WTC11 (cell line): Measurements from ENCODE around the gene NELFA. TPM values are rescaled to one million over a fixed set of nuclear protein-coding genes. Genes with fewer than 3 reads are reported as not detected.

ENCODE experiments used
- ATAC-seq: fragments of 200-7000 bp; cut with Tn5 transposase; 2 replicates; pipeline ENCODE4 v1.10.0; 2021; ENCODE audit warnings: mild to moderate bottlenecking, moderate library complexity
- CTCF ChIA-PET: fragments of 300-600 bp; sonication (Branson Sonifier 250); formaldehyde crosslinking; loops from one replicate; lab custom pipeline; 2021; ENCODE audit warnings: antibody characterized with exemption; lab: Charles Lee
- POLR2A ChIA-PET: fragments of 350-600 bp; sonication (Branson Sonifier 250); formaldehyde crosslinking; loops from one replicate; lab custom pipeline; 2021; ENCODE audit warnings: antibody characterized with exemption; lab: Charles Lee
- DNase-seq: peaks from one replicate; pipeline ENCODE4 v3.0.0; 2021; ENCODE audit warnings: low spot score
- H3K27ac Mint-ChIP-seq: 2 replicates; pipeline ENCODE4 v1.8.0; 2021; ENCODE audit warnings: mixed read lengths
- H3K27me3 Mint-ChIP-seq: 2 replicates; pipeline ENCODE4 v1.8.0; 2021; ENCODE audit warnings: low read depth, mild to moderate bottlenecking, moderate library complexity, mixed read lengths
- H3K36me3 Mint-ChIP-seq: 2 replicates; pipeline ENCODE4 v1.8.0; 2021; ENCODE audit warnings: mixed read lengths
- H3K4me1 Mint-ChIP-seq: 2 replicates; pipeline ENCODE4 v1.8.0; 2022; ENCODE audit warnings: mixed read lengths
- H3K4me3 Mint-ChIP-seq: 2 replicates; pipeline ENCODE4 v1.8.0; 2021; ENCODE audit warnings: mild to moderate bottlenecking, moderate library complexity, mixed read lengths
- H3K9me3 Mint-ChIP-seq: 2 replicates; pipeline ENCODE4 v1.8.0; 2021; ENCODE audit warnings: mixed read lengths
- CREB1 ChIP-seq: sonication (generic); formaldehyde crosslinking; IDR thresholded peaks from 2 replicates; pipeline ENCODE4 v1.8.0; 2023; ENCODE audit warnings: mild to moderate bottlenecking, missing genetic modification reagents
- ELF4 ChIP-seq: sonication (generic); formaldehyde crosslinking; IDR thresholded peaks from 2 replicates; pipeline ENCODE4 v1.8.1; 2022; ENCODE audit warnings: low read depth, mild to moderate bottlenecking, moderate library complexity, missing genetic modification reagents
- FOXJ3 ChIP-seq: sonication (generic); formaldehyde crosslinking; IDR thresholded peaks from 2 replicates; pipeline ENCODE4 v1.9.0; 2021; ENCODE audit warnings: missing genetic modification reagents, mild to moderate bottlenecking, borderline replicate concordance
- KAT7 ChIP-seq: sonication (generic); formaldehyde crosslinking; IDR thresholded peaks from 2 replicates; pipeline ENCODE4 v1.8.1; 2023; ENCODE audit warnings: missing genetic modification reagents, mild to moderate bottlenecking, borderline replicate concordance
- MYBL2 ChIP-seq: sonication (generic); formaldehyde crosslinking; IDR thresholded peaks from 2 replicates; pipeline ENCODE4 v1.8.1; 2023; ENCODE audit warnings: mild to moderate bottlenecking, moderate library complexity, missing genetic modification reagents
- NFE2L1 ChIP-seq: sonication (generic); formaldehyde crosslinking; IDR thresholded peaks from 2 replicates; pipeline ENCODE4 v1.8.1; 2023; ENCODE audit warnings: missing genetic modification reagents
- NR2C2 ChIP-seq: sonication (generic); formaldehyde crosslinking; IDR thresholded peaks from 2 replicates; pipeline ENCODE4 v1.8.0; 2022; ENCODE audit warnings: mild to moderate bottlenecking, missing genetic modification reagents
- NR3C1 ChIP-seq: sonication (generic); formaldehyde crosslinking; conservative IDR thresholded peaks from 2 replicates; pipeline ENCODE4 v1.8.1; 2023; ENCODE audit warnings: low read depth, mild to moderate bottlenecking, missing genetic modification reagents
- RORB ChIP-seq: fragments of 250-450 bp; sonication (Bioruptor Pico); IDR thresholded peaks from 2 replicates; pipeline ENCODE4 v1.9.0; 2021; ENCODE audit warnings: mild to moderate bottlenecking
- SMAD3 ChIP-seq: sonication (generic); formaldehyde crosslinking; IDR thresholded peaks from 2 replicates; pipeline ENCODE4 v1.8.0; 2022; ENCODE audit warnings: missing genetic modification reagents, mild to moderate bottlenecking, borderline replicate concordance
- SOX15 ChIP-seq: fragments of 250-450 bp; sonication (Bioruptor Pico); IDR thresholded peaks from 2 replicates; pipeline ENCODE4 v1.9.0; 2021; ENCODE audit warnings: mild to moderate bottlenecking
- TEAD1 ChIP-seq: sonication (generic); formaldehyde crosslinking; IDR thresholded peaks from 2 replicates; pipeline ENCODE4 v1.8.0; 2022; ENCODE audit warnings: mild to moderate bottlenecking, missing genetic modification reagents
- TEAD4 ChIP-seq: sonication (generic); formaldehyde crosslinking; IDR thresholded peaks from 2 replicates; pipeline ENCODE4 v1.8.0; 2022; ENCODE audit warnings: mild to moderate bottlenecking, missing genetic modification reagents
- ZBTB21 ChIP-seq: sonication (generic); formaldehyde crosslinking; IDR thresholded peaks from 2 replicates; pipeline ENCODE4 v1.8.1; 2023; ENCODE audit warnings: mild to moderate bottlenecking, missing genetic modification reagents, borderline replicate concordance
- ZNF423 ChIP-seq: fragments of 250-450 bp; sonication (Bioruptor Pico); IDR thresholded peaks from 2 replicates; pipeline ENCODE4 v2.1.2; 2022; ENCODE audit warnings: mild to moderate bottlenecking, moderate library complexity
- total RNA-seq: library from RNA; stranded (reverse); gene quantifications from 3 replicates; pipeline ENCODE4 v1.2.3, GENCODE V29; 2021
- TF ChIP-seq, protein P1 (sequence below): sonication (generic); formaldehyde crosslinking; IDR thresholded peaks from 2 replicates; pipeline ENCODE4 v1.8.0; 2023; ENCODE audit warnings: missing genetic modification reagents, mild to moderate bottlenecking, borderline replicate concordance
- TF ChIP-seq, protein P2 (sequence below): sonication (generic); formaldehyde crosslinking; conservative IDR thresholded peaks from 2 replicates; pipeline ENCODE4 v1.8.1; 2023; ENCODE audit warnings: mild to moderate bottlenecking, low read depth, missing genetic modification reagents, moderate library complexity
- TF ChIP-seq, protein P3 (sequence below): sonication (generic); formaldehyde crosslinking; IDR thresholded peaks from 2 replicates; pipeline ENCODE4 v1.8.0; 2023; ENCODE audit warnings: missing genetic modification reagents
- TF ChIP-seq, protein P4 (sequence below): sonication (generic); formaldehyde crosslinking; IDR thresholded peaks from 2 replicates; pipeline ENCODE4 v1.8.0; 2022; ENCODE audit warnings: mild to moderate bottlenecking, missing genetic modification reagents
- TF ChIP-seq, protein P5 (sequence below): fragments of 250-450 bp; sonication (Bioruptor Pico); IDR thresholded peaks from 2 replicates; pipeline ENCODE4 v1.9.0; 2021; ENCODE audit warnings: mild to moderate bottlenecking, borderline replicate concordance

The NELFA gene
- total RNA-seq, 1 experiment from 2014 or later, result 72.6 TPM

DNA sequence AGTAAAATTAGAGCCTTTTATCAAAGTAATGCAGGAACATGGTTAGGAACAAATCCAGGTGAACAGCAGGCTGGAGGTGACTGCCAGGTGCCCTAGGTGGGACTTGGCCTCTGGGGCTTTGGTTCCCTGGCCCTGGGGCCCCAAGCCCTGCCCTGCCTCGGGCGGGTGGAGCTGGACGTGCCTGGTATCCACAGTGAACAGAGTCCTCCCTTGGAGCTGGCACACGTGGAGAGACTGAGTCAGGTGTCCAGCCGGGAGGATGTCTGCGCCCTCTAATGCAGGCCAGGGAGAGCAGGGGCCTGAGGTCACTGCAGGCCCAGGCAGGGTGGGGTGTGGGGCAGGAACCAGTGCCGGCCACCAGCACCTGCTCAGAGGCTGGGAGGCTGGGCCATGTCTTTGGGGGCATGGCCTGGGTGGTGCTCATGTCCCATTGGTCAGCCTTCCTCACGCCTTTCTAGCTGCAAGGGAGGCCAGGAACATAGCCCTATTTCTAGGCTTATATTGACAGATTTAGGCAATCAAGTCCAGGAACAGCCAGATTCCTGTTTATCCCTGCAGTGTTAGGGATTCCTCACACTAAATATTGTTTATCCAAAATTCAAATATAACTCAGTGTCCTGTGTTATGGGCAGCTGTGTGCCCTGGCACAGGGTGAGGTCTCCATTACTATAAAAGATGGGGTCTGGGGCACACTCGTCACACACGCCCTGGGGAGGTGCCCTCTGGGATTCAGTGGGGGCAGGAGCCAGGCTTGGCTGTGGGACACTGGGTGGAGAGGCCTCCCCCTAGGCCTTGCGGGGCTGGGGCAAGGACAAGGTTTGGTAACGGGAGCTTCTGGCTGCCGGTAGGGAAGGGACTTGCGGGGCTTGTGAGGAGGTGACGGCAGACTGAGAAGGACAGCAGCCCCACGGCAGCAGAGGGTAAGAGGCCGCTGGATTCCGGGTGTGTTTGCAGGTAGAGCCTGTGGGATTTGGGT lies 36.1 kb upstream of the NELFA start:
- Mint-ChIP-seq H3K27me3 (peaks cover 44% of the 10 kb centered on the region), H3K36me3 (no peaks in the 10 kb centered on the region), H3K4me1 (no peaks in the 10 kb centered on the region), H3K27ac (no peak overlapping the region), H3K4me3 (no peak overlapping the region), H3K9me3 (no peaks in the 10 kb centered on the region)
- ChIA-PET POLR2A (interaction anchor here (0.6 kb wide), 1 partner anchor 25 kb away, joined by 3 read pairs; no protein-coding TSS in a partner anchor), CTCF (interaction anchor here (0.7 kb wide), 1 partner anchor 107 kb away, joined by 3 read pairs; no protein-coding TSS in a partner anchor)
- TF ChIP-seq, protein P1, sequence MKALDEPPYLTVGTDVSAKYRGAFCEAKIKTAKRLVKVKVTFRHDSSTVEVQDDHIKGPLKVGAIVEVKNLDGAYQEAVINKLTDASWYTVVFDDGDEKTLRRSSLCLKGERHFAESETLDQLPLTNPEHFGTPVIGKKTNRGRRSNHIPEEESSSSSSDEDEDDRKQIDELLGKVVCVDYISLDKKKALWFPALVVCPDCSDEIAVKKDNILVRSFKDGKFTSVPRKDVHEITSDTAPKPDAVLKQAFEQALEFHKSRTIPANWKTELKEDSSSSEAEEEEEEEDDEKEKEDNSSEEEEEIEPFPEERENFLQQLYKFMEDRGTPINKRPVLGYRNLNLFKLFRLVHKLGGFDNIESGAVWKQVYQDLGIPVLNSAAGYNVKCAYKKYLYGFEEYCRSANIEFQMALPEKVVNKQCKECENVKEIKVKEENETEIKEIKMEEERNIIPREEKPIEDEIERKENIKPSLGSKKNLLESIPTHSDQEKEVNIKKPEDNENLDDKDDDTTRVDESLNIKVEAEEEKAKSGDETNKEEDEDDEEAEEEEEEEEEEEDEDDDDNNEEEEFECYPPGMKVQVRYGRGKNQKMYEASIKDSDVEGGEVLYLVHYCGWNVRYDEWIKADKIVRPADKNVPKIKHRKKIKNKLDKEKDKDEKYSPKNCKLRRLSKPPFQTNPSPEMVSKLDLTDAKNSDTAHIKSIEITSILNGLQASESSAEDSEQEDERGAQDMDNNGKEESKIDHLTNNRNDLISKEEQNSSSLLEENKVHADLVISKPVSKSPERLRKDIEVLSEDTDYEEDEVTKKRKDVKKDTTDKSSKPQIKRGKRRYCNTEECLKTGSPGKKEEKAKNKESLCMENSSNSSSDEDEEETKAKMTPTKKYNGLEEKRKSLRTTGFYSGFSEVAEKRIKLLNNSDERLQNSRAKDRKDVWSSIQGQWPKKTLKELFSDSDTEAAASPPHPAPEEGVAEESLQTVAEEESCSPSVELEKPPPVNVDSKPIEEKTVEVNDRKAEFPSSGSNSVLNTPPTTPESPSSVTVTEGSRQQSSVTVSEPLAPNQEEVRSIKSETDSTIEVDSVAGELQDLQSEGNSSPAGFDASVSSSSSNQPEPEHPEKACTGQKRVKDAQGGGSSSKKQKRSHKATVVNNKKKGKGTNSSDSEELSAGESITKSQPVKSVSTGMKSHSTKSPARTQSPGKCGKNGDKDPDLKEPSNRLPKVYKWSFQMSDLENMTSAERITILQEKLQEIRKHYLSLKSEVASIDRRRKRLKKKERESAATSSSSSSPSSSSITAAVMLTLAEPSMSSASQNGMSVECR (CRISPR knock-in tag), result no peak
- TF ChIP-seq CREB1 (CRISPR knock-in tag) (no peak), RORB (CRISPR knock-in tag) (no peak), NFE2L1 (CRISPR knock-in tag) (no peak), TEAD1 (CRISPR knock-in tag) (no peak), ZBTB21 (CRISPR knock-in tag) (no peak), ELF4 (CRISPR knock-in tag) (no peak), TEAD4 (no peak), NR3C1 (no peak), KAT7 (no peak), SMAD3 (CRISPR knock-in tag) (no peak), FOXJ3 (CRISPR knock-in tag) (no peak), MYBL2 (no peak), SOX15 (no peak), NR2C2 (no peak), ZNF423 (CRISPR knock-in tag) (no peak)
- TF ChIP-seq, protein P2, sequence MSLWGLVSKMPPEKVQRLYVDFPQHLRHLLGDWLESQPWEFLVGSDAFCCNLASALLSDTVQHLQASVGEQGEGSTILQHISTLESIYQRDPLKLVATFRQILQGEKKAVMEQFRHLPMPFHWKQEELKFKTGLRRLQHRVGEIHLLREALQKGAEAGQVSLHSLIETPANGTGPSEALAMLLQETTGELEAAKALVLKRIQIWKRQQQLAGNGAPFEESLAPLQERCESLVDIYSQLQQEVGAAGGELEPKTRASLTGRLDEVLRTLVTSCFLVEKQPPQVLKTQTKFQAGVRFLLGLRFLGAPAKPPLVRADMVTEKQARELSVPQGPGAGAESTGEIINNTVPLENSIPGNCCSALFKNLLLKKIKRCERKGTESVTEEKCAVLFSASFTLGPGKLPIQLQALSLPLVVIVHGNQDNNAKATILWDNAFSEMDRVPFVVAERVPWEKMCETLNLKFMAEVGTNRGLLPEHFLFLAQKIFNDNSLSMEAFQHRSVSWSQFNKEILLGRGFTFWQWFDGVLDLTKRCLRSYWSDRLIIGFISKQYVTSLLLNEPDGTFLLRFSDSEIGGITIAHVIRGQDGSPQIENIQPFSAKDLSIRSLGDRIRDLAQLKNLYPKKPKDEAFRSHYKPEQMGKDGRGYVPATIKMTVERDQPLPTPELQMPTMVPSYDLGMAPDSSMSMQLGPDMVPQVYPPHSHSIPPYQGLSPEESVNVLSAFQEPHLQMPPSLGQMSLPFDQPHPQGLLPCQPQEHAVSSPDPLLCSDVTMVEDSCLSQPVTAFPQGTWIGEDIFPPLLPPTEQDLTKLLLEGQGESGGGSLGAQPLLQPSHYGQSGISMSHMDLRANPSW, result no peak
- TF ChIP-seq, protein P3, sequence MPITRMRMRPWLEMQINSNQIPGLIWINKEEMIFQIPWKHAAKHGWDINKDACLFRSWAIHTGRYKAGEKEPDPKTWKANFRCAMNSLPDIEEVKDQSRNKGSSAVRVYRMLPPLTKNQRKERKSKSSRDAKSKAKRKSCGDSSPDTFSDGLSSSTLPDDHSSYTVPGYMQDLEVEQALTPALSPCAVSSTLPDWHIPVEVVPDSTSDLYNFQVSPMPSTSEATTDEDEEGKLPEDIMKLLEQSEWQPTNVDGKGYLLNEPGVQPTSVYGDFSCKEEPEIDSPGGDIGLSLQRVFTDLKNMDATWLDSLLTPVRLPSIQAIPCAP, result no peak
- TF ChIP-seq, protein P4, sequence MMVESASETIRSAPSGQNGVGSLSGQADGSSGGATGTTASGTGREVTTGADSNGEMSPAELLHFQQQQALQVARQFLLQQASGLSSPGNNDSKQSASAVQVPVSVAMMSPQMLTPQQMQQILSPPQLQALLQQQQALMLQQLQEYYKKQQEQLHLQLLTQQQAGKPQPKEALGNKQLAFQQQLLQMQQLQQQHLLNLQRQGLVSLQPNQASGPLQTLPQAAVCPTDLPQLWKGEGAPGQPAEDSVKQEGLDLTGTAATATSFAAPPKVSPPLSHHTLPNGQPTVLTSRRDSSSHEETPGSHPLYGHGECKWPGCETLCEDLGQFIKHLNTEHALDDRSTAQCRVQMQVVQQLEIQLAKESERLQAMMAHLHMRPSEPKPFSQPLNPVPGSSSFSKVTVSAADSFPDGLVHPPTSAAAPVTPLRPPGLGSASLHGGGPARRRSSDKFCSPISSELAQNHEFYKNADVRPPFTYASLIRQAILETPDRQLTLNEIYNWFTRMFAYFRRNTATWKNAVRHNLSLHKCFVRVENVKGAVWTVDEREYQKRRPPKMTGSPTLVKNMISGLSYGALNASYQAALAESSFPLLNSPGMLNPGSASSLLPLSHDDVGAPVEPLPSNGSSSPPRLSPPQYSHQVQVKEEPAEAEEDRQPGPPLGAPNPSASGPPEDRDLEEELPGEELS (CRISPR knock-in tag), result no peak
- TF ChIP-seq, protein P5, sequence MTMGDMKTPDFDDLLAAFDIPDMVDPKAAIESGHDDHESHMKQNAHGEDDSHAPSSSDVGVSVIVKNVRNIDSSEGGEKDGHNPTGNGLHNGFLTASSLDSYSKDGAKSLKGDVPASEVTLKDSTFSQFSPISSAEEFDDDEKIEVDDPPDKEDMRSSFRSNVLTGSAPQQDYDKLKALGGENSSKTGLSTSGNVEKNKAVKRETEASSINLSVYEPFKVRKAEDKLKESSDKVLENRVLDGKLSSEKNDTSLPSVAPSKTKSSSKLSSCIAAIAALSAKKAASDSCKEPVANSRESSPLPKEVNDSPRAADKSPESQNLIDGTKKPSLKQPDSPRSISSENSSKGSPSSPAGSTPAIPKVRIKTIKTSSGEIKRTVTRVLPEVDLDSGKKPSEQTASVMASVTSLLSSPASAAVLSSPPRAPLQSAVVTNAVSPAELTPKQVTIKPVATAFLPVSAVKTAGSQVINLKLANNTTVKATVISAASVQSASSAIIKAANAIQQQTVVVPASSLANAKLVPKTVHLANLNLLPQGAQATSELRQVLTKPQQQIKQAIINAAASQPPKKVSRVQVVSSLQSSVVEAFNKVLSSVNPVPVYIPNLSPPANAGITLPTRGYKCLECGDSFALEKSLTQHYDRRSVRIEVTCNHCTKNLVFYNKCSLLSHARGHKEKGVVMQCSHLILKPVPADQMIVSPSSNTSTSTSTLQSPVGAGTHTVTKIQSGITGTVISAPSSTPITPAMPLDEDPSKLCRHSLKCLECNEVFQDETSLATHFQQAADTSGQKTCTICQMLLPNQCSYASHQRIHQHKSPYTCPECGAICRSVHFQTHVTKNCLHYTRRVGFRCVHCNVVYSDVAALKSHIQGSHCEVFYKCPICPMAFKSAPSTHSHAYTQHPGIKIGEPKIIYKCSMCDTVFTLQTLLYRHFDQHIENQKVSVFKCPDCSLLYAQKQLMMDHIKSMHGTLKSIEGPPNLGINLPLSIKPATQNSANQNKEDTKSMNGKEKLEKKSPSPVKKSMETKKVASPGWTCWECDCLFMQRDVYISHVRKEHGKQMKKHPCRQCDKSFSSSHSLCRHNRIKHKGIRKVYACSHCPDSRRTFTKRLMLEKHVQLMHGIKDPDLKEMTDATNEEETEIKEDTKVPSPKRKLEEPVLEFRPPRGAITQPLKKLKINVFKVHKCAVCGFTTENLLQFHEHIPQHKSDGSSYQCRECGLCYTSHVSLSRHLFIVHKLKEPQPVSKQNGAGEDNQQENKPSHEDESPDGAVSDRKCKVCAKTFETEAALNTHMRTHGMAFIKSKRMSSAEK, result no peak
- DNase-seq (no peak), ATAC-seq (no peak)
